PC-9 (cell line): ENCODE results near the gene PDE1C. TPM values are rescaled to one million over a fixed set of nuclear protein-coding genes. Genes with fewer than 3 reads are reported as not detected.

Source experiments
- BruUV-seq: library from RNA; stranded (reverse); fragments of 400-500 nt; replicated peaks from 2 replicates; lab custom pipeline; 2021; lab: Mats Ljungman, UMichigan
- CTCF ChIA-PET: fragments of 300-600 bp; sonication (Branson Sonifier 250); formaldehyde crosslinking; loops from one replicate; lab custom pipeline; 2022; ENCODE audit warnings: antibody characterized with exemption; lab: Charles Lee
- POLR2A ChIA-PET: fragments of 300-600 bp; sonication (Branson Sonifier 250); formaldehyde crosslinking; loops from one replicate; lab custom pipeline; 2022; ENCODE audit warnings: antibody characterized with exemption; ENCODE audit not compliant: unreplicated experiment; lab: Charles Lee
- DNase-seq, 2 experiments: peaks; one replicate each; pipeline versions ENCODE4 v3.0.0 to v3.0.0-alpha.2; 2015 to 2022; ENCODE audit warnings: mixed read lengths in 1 of 2
- H2AFZ ChIP-seq: fragments of 200-600 bp; sonication (generic); 2 replicates; pipeline ENCODE4 v1.8.1; 2017; ENCODE audit warnings: antibody characterized with exemption
- H3F3A ChIP-seq: fragments of 200-600 bp; sonication (generic); 2 replicates; pipeline ENCODE4 v1.8.1; 2017; ENCODE audit warnings: antibody characterized with exemption, mild to moderate bottlenecking, low read depth; ENCODE audit not compliant: insufficient read depth
- H3K27ac ChIP-seq: fragments of 200-600 bp; sonication (generic); 2 replicates; pipeline ENCODE4 v1.6.1; 2016; ENCODE audit warnings: mixed run types
- H3K27me3 ChIP-seq: fragments of 200-600 bp; sonication (generic); 2 replicates; pipeline ENCODE4 v1.6.1; 2016; ENCODE audit warnings: low read depth, mixed run types; ENCODE audit not compliant: insufficient read depth
- H3K36me3 ChIP-seq: fragments of 200-600 bp; sonication (generic); 2 replicates; pipeline ENCODE4 v1.6.1; 2016; ENCODE audit warnings: low read depth, mixed run types
- H3K4me1 ChIP-seq: fragments of 200-600 bp; sonication (generic); replicated peaks from 2 replicates; pipeline ENCODE4 v1.6.1; 2016; ENCODE audit warnings: mixed run types; ENCODE audit not compliant: insufficient read depth
- H3K4me2 ChIP-seq: fragments of 200-600 bp; sonication (generic); 2 replicates; pipeline ENCODE4 v1.6.1; 2017; ENCODE audit warnings: mixed run types
- H3K4me3 ChIP-seq: fragments of 200-600 bp; sonication (generic); 2 replicates; pipeline ENCODE4 v1.6.1; 2016; ENCODE audit warnings: mixed run types
- H3K79me2 ChIP-seq: fragments of 200-600 bp; sonication (generic); 2 replicates; pipeline ENCODE4 v1.6.1; 2017; ENCODE audit warnings: low read depth, mixed run types
- H3K9me2 ChIP-seq: fragments of 200-600 bp; sonication (generic); 2 replicates; pipeline ENCODE4 v1.8.1; 2017; ENCODE audit warnings: mild to moderate bottlenecking; ENCODE audit not compliant: insufficient read depth
- H3K9me3 ChIP-seq: fragments of 200-600 bp; sonication (generic); 2 replicates; pipeline ENCODE4 v1.8.1; 2016; ENCODE audit warnings: low read depth; ENCODE audit not compliant: insufficient read depth
- H4K20me1 ChIP-seq: fragments of 200-600 bp; sonication (generic); 2 replicates; pipeline ENCODE4 v1.8.1; 2017; ENCODE audit not compliant: insufficient read depth
- CTCF ChIP-seq: fragments of 200-600 bp; sonication (generic); conservative IDR thresholded peaks from 2 replicates; pipeline ENCODE4 v1.6.1; 2017; ENCODE audit warnings: mixed run types, antibody characterized with exemption, mild to moderate bottlenecking, moderate library complexity
- EZH2 ChIP-seq: fragments of 200-600 bp; sonication (generic); IDR thresholded peaks from 2 replicates; pipeline ENCODE4 v1.8.0; 2017; ENCODE audit warnings: antibody characterized with exemption, low read depth
- intact Hi-C: fragments of 100-400 bp; cut with micrococcal nuclease; formaldehyde crosslinking; loops from one replicate; pipeline ENCODE4 v1.10.0; 2022; ENCODE audit not compliant: unreplicated experiment
- total RNA-seq: library from RNA; stranded (reverse); gene quantifications from 2 replicates; pipeline ENCODE4 v1.2.3, GENCODE V29; 2021

Gene PDE1C
- total RNA-seq, 1 experiment from 2014 or later = 1.7 TPM

- Histone ChIP-seq H2AFZ (no peak overlapping the region), H3K4me3 (no peak overlapping the region), H3K36me3 (no peaks in the 10 kb centered on the region), H3K9me3 (no peaks in the 10 kb centered on the region), H3F3A (no peaks in the 10 kb centered on the region), H3K4me1 (no peaks in the 10 kb centered on the region), H3K27ac (no peak overlapping the region), H3K9me2 (no peaks in the 10 kb centered on the region), H4K20me1 (no peaks in the 10 kb centered on the region), H3K79me2 (no peaks in the 10 kb centered on the region), H3K27me3 (peaks cover 14% of the 10 kb centered on the region; the same call in 1 of the 2 replicates), H3K4me2 (no peak overlapping the region)
- CTCF ChIA-PET = no interaction called here
- POLR2A ChIA-PET = no interaction called here
- intact Hi-C loops = no loop called here
- no peak for TF ChIP-seq EZH2
- TF ChIP-seq CTCF = no peak
- BruUV-seq = no TSS peak
- peak in 1 of 2 experiments; percentile 35 for DNase-seq
Measured at GRCh38 chr7:32036557-32036956, 33.6 kb downstream of the PDE1C start.

- H3K79me2 ChIP-seq = no peaks in the 10 kb centered on the region
- no peak overlapping the region for H2AFZ ChIP-seq
- no peaks in the 10 kb centered on the region for H3K36me3 ChIP-seq
- H3K9me2 ChIP-seq = no peaks in the 10 kb centered on the region
- no peaks in the 10 kb centered on the region for H3K9me3 ChIP-seq
- no peaks in the 10 kb centered on the region for H3K4me1 ChIP-seq
- TF ChIP-seq EZH2 = no peak
- TF ChIP-seq CTCF = no peak
- H3K27ac ChIP-seq = no peak overlapping the region
- peak in 1 of 2 experiments; percentile 42 for DNase-seq
- no peaks in the 10 kb centered on the region for H3F3A ChIP-seq
- intact Hi-C loops = no loop called here
- H4K20me1 ChIP-seq = 0 out of 2 replicates have a peak, but pooled peaks cover 3% of the 10 kb centered on the region
- 0 out of 2 replicates have a peak, but pooled peaks cover 2% of the 10 kb centered on the region for H3K27me3 ChIP-seq
- ChIA-PET POLR2A (no interaction called here), CTCF (interaction anchor here (0.7 kb wide), 1 partner anchor 289 kb away, joined by 5 read pairs; no protein-coding TSS in a partner anchor)
- no peak overlapping the region for H3K4me3 ChIP-seq
- H3K4me2 ChIP-seq = no peak overlapping the region
- BruUV-seq = no TSS peak
Measured at GRCh38 chr7:32034052-32034451, 36.2 kb downstream of the PDE1C start.

GRCh38 chr7:32033006-32033405 is 37.2 kb downstream of the PDE1C start:
- Histone ChIP-seq H3K27ac (no peak overlapping the region), H3K9me3 (no peaks in the 10 kb centered on the region), H3K79me2 (no peaks in the 10 kb centered on the region), H2AFZ (no peak overlapping the region), H3K36me3 (no peaks in the 10 kb centered on the region), H4K20me1 (0 out of 2 replicates have a peak, but pooled peaks cover 3% of the 10 kb centered on the region), H3F3A (no peaks in the 10 kb centered on the region), H3K9me2 (no peaks in the 10 kb centered on the region), H3K4me1 (no peaks in the 10 kb centered on the region), H3K27me3 (no peaks in the 10 kb centered on the region), H3K4me2 (no peak overlapping the region), H3K4me3 (no peak overlapping the region)
- no TSS peak for BruUV-seq
- intact Hi-C loops = no loop called here
- DNase-seq = peak in 1 of 2 experiments; percentile 15
- CTCF ChIA-PET = no interaction called here
- POLR2A ChIA-PET = no interaction called here
- TF ChIP-seq EZH2 = no peak

GRCh38 chr7:32032211-32032610 is 38.0 kb downstream of the PDE1C start:
- Histone ChIP-seq H3K27me3 (no peaks in the 10 kb centered on the region), H3K36me3 (no peaks in the 10 kb centered on the region), H3K27ac (no peak overlapping the region), H3F3A (no peaks in the 10 kb centered on the region), H3K9me2 (no peaks in the 10 kb centered on the region), H3K4me3 (no peak overlapping the region), H3K4me1 (no peaks in the 10 kb centered on the region), H2AFZ (no peak overlapping the region), H3K79me2 (no peaks in the 10 kb centered on the region), H3K4me2 (no peak overlapping the region), H4K20me1 (0 out of 2 replicates have a peak, but pooled peaks cover 3% of the 10 kb centered on the region), H3K9me3 (no peaks in the 10 kb centered on the region)
- ChIA-PET POLR2A (no interaction called here), CTCF (interaction anchor here (0.6 kb wide), 1 partner anchor 447 kb away, joined by 3 read pairs; no protein-coding TSS in a partner anchor)
- no TSS peak for BruUV-seq
- intact Hi-C loops = no loop called here
- TF ChIP-seq EZH2 (no peak), CTCF (no peak)
- DNase-seq = no peak
